Gastroesophageal sphincter (tissue), 4 donors: Measurements from ENCODE around the gene CXXC1. TPM values are rescaled to one million over a fixed set of nuclear protein-coding genes. Genes with fewer than 3 reads are reported as not detected.

Experiments
- small RNA-seq, 4 donors: library from RNA; depleted of rRNA; stranded (forward); fragments of <200 nt; gene quantifications; one replicate each; pipeline ENCODE3, GENCODE V24; 2016
- total RNA-seq, 4 donors: library from RNA; depleted of rRNA; stranded (reverse); fragments of >200 nt; gene quantifications; one replicate each; pipeline ENCODE4 v1.1.0, GENCODE V29; 2016

Gene CXXC1
- total RNA-seq, 4 donors from 2014 or later, result 44.4 to 54.9 (median 51.5) TPM

Small RNA genes lying within 50 kb of the gene (small RNA-seq; reads per million reads assigned to genes)
- 0.18 to 0.82 (median 0.38) reads per million in 4 donors for gene RNA5SP458

Other genes starting within 250 kb of the CXXC1 start
- 10 to 100 TPM in 1 of 4 donors, 1 to 10 TPM in 3; 1.9 to 18.3 (median 4.4) TPM for gene MYO5B, start 92.5 kb downstream of the CXXC1 start, total RNA-seq
- gene CFAP53, start 21.2 kb downstream of the CXXC1 start, total RNA-seq, result under 1 TPM in 1 of 4 donors, not detected in 3; 0.45 TPM
- 10 to 100 TPM; 71.1 to 91.0 (median 82.2) TPM for gene MBD1, start 6.2 kb downstream of the CXXC1 start, total RNA-seq
- gene SKA1, start 87.4 kb upstream of the CXXC1 start, total RNA-seq, result under 1 TPM in 2 of 4 donors, not detected in 2; 0.13 to 0.77 TPM